Naive thymus-derived CD8-positive, alpha-beta T cell (primary cell): Measurements from ENCODE around the gene SULT4A1. TPM values are rescaled to one million over a fixed set of nuclear protein-coding genes. Genes with fewer than 3 reads are reported as not detected.

ENCODE experiments used
- ATAC-seq, 2 donors: fragments of 150-1000 bp; cut with Tn5 transposase in 1 of 2; sonication (Bioruptor Pico), chemical (Tn5 transposase) in 1 of 2; 1 replicate in 1 of 2; 2 replicates in 1 of 2; pipeline ENCODE4 v1.10.0; 2021; ENCODE audit warnings: mild to moderate bottlenecking in 2 of 2, moderate library complexity in 2 of 2
- POLR2A ChIA-PET: fragments of 350-600 bp; sonication (Branson Sonifier 250); formaldehyde crosslinking; loops from one replicate; lab custom pipeline; 2021; ENCODE audit warnings: antibody characterized with exemption; lab: Charles Lee
- DNase-seq, 10 donors: peaks; one replicate each; pipeline versions ENCODE4 v3.0.0 to v3.0.0-alpha.2; 2020 to 2022
- H3K27ac Mint-ChIP-seq, 10 donors: one replicate each; pipeline ENCODE4 v1.8.0; 2020 to 2022; ENCODE audit warnings: mild to moderate bottlenecking in 10 of 10, mixed read lengths in 10 of 10, moderate library complexity in 4 of 10, inconsistent platforms in 1 of 10
- H3K27me3 Mint-ChIP-seq, 5 donors: one replicate each; pipeline ENCODE4 v1.8.0; 2021 to 2022; ENCODE audit warnings: mixed read lengths in 5 of 5
- H3K36me3 Mint-ChIP-seq, 3 donors: one replicate each; pipeline ENCODE4 v1.8.0; 2020 to 2022; ENCODE audit warnings: mixed read lengths in 3 of 3, mild to moderate bottlenecking in 2 of 3, inconsistent platforms in 1 of 3
- H3K4me1 Mint-ChIP-seq, 4 donors: one replicate each; pipeline ENCODE4 v1.8.0; 2021 to 2022; ENCODE audit warnings: mixed read lengths in 4 of 4
- H3K4me3 Mint-ChIP-seq, 10 donors: one replicate each; pipeline ENCODE4 v1.8.0; 2020 to 2022; ENCODE audit warnings: mild to moderate bottlenecking in 10 of 10, mixed read lengths in 10 of 10, moderate library complexity in 6 of 10, inconsistent platforms in 1 of 10
- H3K9me3 Mint-ChIP-seq, 9 donors: one replicate each; pipeline ENCODE4 v1.8.0; 2020 to 2022; ENCODE audit warnings: mixed read lengths in 9 of 9, mild to moderate bottlenecking in 3 of 9, inconsistent platforms in 1 of 9, moderate library complexity in 1 of 9
- polyA plus RNA-seq, 3 donors: library from polyadenylated mRNA; unstranded; fragments of 300-500 nt; fragmentation: Illumina TruSeq; gene quantifications; one replicate each; pipeline ENCODE4 v1.2.3, GENCODE V29; 2021
- total RNA-seq, 8 experiments: library from RNA in 2 of 8; stranded (reverse) in 2 of 8; gene quantifications; one replicate each; pipeline ENCODE4 v1.2.3 and lab custom pipeline; 2021 to 2026

SULT4A1 gene
- total and polyA plus RNA-seq, 5 experiments from 2014 or later = not detected

- Mint-ChIP-seq H3K4me1 (peaks cover 0 to 2% (median 0%) of the 10 kb centered on the region in 4 donors), H3K4me3 (no peak overlapping the region), H3K27ac (no peak overlapping the region), H3K36me3 (peaks cover 0 to 18% (median 3%) of the 10 kb centered on the region in 3 donors), H3K9me3 (peaks cover 4 to 19% (median 13%) of the 10 kb centered on the region in 9 donors), H3K27me3 (peaks cover 17 to 76% (median 46%) of the 10 kb centered on the region in 5 donors)
- no peak for ATAC-seq
- DNase-seq = peak in 1 of 10 donors; percentile 6
- POLR2A ChIA-PET = no interaction called here
These were observed 8.1 kb downstream of the SULT4A1 start for GRCh38 chr22:43854121-43854785.

DNA sequence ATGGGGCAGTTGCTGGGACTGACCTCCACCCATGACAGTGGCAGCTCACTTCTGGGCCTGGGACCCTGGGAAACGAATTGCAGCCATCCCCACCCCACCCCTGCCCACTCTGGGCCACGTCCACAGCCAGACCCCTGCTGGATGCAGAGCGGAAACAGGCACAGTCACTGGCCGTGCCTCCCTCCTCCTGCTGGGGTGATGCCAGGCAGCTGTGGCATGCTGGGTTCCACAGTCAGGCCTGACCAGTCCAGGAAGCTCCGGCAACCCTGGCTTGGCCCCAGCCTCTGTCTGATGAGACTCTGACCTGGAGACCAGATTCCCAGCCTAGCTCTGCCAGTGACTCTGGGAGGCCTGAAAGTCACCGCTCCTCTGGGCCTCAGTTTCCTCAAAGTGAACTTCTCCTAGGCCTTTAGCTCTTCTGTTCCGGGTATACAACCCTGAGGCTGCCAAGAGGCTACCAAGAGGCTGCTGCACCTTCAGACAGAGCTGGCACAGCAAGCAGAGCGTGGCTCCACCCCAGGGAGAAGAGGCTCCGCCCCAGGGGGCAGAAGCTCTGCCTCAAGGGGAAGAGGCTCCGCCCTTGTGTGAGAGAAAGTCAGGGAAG lies 8.9 kb downstream of the SULT4A1 start:
- ATAC-seq (no peak), DNase-seq (peak in 1 of 10 donors; percentile 53)
- H3K36me3 Mint-ChIP-seq = peaks cover 0 to 13% (median 3%) of the 10 kb centered on the region in 3 donors
- H3K4me3 Mint-ChIP-seq = no peak overlapping the region
- peaks cover 0 to 2% (median 0%) of the 10 kb centered on the region in 4 donors for H3K4me1 Mint-ChIP-seq
- peaks cover 4 to 18% (median 10%) of the 10 kb centered on the region in 9 donors for H3K9me3 Mint-ChIP-seq
- peaks cover 13 to 68% (median 41%) of the 10 kb centered on the region in 5 donors for H3K27me3 Mint-ChIP-seq
- POLR2A ChIA-PET = no interaction called here
- H3K27ac Mint-ChIP-seq = no peak overlapping the region

DNA sequence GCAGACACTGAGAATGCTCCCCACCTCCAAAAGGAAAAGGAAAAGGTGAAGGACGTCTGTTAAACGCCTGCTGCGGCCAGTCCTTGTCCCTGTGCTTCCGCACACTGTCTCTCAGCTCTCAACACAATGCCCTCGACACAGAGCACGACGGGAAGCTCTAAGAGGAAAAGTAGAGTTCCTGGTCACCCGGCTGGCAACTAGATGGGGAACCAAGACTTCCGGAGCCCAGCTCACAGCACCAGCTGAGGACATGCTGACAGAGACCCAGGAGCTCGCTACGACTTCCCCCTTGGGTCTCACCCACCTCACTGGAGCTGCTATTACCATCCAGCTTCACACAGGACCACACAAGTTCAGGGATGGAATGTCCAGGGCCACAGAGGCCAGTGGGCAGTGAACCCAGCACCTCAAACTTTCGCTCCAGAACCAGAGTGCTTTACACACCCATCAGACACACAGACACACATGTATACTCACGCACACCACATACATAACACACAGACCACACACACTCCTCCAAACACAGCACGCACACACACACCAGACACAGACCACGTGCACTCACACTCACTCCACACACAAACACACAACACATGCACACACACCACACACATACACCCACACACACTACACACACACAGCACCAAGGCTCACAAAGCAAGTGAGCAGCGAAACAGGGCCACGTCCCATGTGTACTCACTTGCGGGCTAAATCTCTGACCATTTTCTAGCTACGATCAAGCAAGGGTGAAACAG lies 9.6 kb downstream of the SULT4A1 start:
- H3K9me3 Mint-ChIP-seq = peaks cover 4 to 18% (median 10%) of the 10 kb centered on the region in 9 donors

DNA sequence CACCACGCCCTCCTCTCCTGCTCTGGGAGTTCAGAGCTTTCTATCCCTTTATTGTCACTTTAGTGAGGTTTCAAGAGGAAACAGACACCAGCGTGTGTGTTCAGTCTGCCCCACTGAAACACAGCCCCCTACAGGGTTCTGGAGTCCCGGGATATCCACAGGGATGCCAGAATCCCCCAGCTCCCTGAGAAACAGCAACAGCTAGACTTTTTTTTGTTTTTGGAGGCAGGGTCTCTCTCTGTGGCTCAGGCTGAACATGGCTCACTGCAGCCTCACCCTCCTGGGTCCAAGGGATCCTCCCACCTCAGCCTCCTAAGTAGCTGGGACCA lies 10.4 kb downstream of the SULT4A1 start:
- peaks cover 10 to 57% (median 30%) of the 10 kb centered on the region in 5 donors for H3K27me3 Mint-ChIP-seq
- ATAC-seq = no peak

More for the DNA sequence above, 9.6 kb downstream of the SULT4A1 start:
- POLR2A ChIA-PET = no interaction called here
- H3K4me1 Mint-ChIP-seq = peaks cover 0 to 2% (median 0%) of the 10 kb centered on the region in 4 donors
- H3K27me3 Mint-ChIP-seq = peaks cover 13 to 62% (median 38%) of the 10 kb centered on the region in 5 donors
- DNase-seq = peak in 1 of 10 donors; percentile 34
- no peak overlapping the region for H3K4me3 Mint-ChIP-seq
- ATAC-seq = no peak
- peak overlapping the region in 1 of 10 donors; percentile 2 for H3K27ac Mint-ChIP-seq
- H3K36me3 Mint-ChIP-seq = peaks cover 0 to 13% (median 3%) of the 10 kb centered on the region in 3 donors

GRCh38 chr22:43851058-43851978 lies 11.0 kb downstream of the SULT4A1 start:
- ATAC-seq = no peak
- Mint-ChIP-seq H3K27ac (no peak overlapping the region), H3K36me3 (peaks cover 0 to 3% (median 2%) of the 10 kb centered on the region in 3 donors), H3K4me1 (peaks cover 0 to 2% (median 0%) of the 10 kb centered on the region in 4 donors), H3K27me3 (peaks cover 8 to 57% (median 27%) of the 10 kb centered on the region in 5 donors), H3K4me3 (no peak overlapping the region), H3K9me3 (peaks cover 0 to 7% (median 3%) of the 10 kb centered on the region in 9 donors)
- POLR2A ChIA-PET = no interaction called here
- DNase-seq = peak in 1 of 10 donors; percentile 26

More for the DNA sequence above, 10.4 kb downstream of the SULT4A1 start:
- peak in 1 of 10 donors; percentile 26 for DNase-seq
- Mint-ChIP-seq H3K4me1 (peaks cover 0 to 2% (median 0%) of the 10 kb centered on the region in 4 donors), H3K9me3 (peaks cover 3 to 12% (median 9%) of the 10 kb centered on the region in 9 donors), H3K4me3 (no peak overlapping the region), H3K27ac (no peak overlapping the region), H3K36me3 (peaks cover 0 to 9% (median 3%) of the 10 kb centered on the region in 3 donors)
- POLR2A ChIA-PET = no interaction called here

DNA sequence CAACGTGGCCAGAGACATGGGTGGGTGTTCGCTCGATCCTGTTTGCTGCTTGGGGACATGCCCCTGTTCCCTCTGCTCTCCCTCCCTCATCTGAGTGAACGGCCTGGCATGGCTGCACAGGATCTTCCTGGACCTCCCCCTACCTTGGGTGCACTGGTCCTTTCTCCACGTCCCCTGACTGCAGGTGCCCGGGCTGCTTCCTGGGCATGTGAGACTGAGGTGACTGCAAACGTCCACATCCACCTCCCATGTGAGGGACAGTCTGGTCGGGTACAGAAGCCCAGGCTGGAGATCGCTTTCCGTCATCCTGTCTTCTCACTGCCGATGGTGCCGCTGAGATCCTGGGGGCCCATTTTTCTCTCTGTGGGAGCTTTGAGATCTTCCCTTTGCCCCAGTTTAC lies 11.8 kb downstream of the SULT4A1 start:
- POLR2A ChIA-PET = no interaction called here
- peaks cover 7 to 57% (median 27%) of the 10 kb centered on the region in 5 donors for H3K27me3 Mint-ChIP-seq
- peak in 1 of 10 donors; percentile 58 for DNase-seq

GRCh38 chr22:43849731-43850130 lies 12.6 kb downstream of the SULT4A1 start:
- DNase-seq (peak in 1 of 10 donors; percentile 31), ATAC-seq (no peak)
- Mint-ChIP-seq H3K27ac (no peak overlapping the region), H3K36me3 (no peaks in the 10 kb centered on the region), H3K4me1 (peaks cover 0 to 5% (median 0%) of the 10 kb centered on the region in 4 donors), H3K9me3 (peaks cover 0 to 2% (median 0%) of the 10 kb centered on the region in 9 donors), H3K27me3 (peaks cover 6 to 57% (median 27%) of the 10 kb centered on the region in 5 donors), H3K4me3 (no peak overlapping the region)
- POLR2A ChIA-PET = no interaction called here

More for the DNA sequence above, 11.8 kb downstream of the SULT4A1 start:
- no peak overlapping the region for H3K27ac Mint-ChIP-seq
- no peaks in the 10 kb centered on the region for H3K36me3 Mint-ChIP-seq
- peaks cover 0 to 2% (median 0%) of the 10 kb centered on the region in 9 donors for H3K9me3 Mint-ChIP-seq
- no peak overlapping the region for H3K4me3 Mint-ChIP-seq
- peaks cover 0 to 3% (median 0%) of the 10 kb centered on the region in 4 donors for H3K4me1 Mint-ChIP-seq
- ATAC-seq = no peak

DNA sequence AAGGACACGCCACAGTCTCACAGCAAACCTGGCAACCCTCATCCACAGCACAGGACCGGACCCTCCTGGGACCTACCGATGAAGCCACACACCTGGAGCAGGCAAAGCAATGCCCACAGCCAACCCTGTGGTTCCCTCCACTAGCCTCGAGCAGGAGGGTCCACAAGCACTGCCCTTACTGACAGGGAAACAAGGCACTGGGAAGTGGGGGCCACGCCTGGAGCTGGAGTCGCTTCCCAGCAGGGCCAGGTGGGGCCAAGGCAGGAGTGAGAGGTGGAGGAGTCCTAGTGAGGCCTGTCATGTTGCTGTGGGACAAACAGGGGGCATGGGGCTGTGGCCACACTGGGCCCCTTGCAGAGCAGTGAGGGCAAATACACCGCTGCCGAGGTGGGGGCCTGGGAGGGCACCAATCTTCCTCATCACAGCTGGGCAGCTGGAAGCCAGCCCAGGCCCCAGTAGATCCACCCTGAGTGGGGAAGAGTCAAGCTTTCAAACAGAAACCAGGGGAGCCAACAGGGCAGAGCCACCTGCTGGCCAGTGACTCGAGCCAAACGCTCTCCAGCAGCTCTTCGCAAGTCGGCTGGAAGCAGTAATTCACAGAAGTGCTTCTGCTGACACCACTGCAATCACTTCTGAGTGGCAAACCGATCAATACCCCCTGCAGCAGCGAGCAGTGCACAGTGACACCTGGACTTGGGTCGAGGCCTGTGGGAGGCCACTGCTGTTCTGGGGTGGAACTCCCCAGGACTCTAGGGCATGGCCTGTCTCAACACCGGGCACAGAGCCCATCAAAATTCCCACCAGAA lies 13.7 kb downstream of the SULT4A1 start:
- no peak overlapping the region for H3K4me3 Mint-ChIP-seq

GRCh38 chr22:43847376-43848289 lies 14.7 kb downstream of the SULT4A1 start:
- POLR2A ChIA-PET = no interaction called here
- peak in 1 of 10 donors; percentile 35 for DNase-seq
- H3K36me3 Mint-ChIP-seq = no peaks in the 10 kb centered on the region
- no peak overlapping the region for H3K4me3 Mint-ChIP-seq
- peaks cover 0 to 2% (median 0%) of the 10 kb centered on the region in 9 donors for H3K9me3 Mint-ChIP-seq
- peaks cover 0 to 2% (median 0%) of the 10 kb centered on the region in 4 donors for H3K4me1 Mint-ChIP-seq
- peaks cover 2 to 48% (median 14%) of the 10 kb centered on the region in 5 donors for H3K27me3 Mint-ChIP-seq
- no peak for ATAC-seq
- H3K27ac Mint-ChIP-seq = no peak overlapping the region

More for the DNA sequence above, 13.7 kb downstream of the SULT4A1 start:
- DNase-seq (peak in 1 of 10 donors; percentile 35), ATAC-seq (no peak)
- Mint-ChIP-seq H3K4me1 (peaks cover 0 to 5% (median 0%) of the 10 kb centered on the region in 4 donors), H3K27me3 (peaks cover 6 to 57% (median 19%) of the 10 kb centered on the region in 5 donors), H3K36me3 (no peaks in the 10 kb centered on the region), H3K9me3 (peaks cover 0 to 2% (median 0%) of the 10 kb centered on the region in 9 donors), H3K27ac (no peak overlapping the region)
- POLR2A ChIA-PET = no interaction called here

GRCh38 chr22:43846966-43847365 lies 15.3 kb downstream of the SULT4A1 start:
- H3K27me3 Mint-ChIP-seq = peaks cover 2 to 42% (median 14%) of the 10 kb centered on the region in 5 donors
- H3K36me3 Mint-ChIP-seq = no peaks in the 10 kb centered on the region
- H3K4me1 Mint-ChIP-seq = peaks cover 0 to 2% (median 0%) of the 10 kb centered on the region in 4 donors
- H3K4me3 Mint-ChIP-seq = no peak overlapping the region
- H3K9me3 Mint-ChIP-seq = peaks cover 0 to 2% (median 0%) of the 10 kb centered on the region in 9 donors
- no peak for ATAC-seq
- POLR2A ChIA-PET = no interaction called here
- DNase-seq = peak in 1 of 10 donors; percentile 32
- H3K27ac Mint-ChIP-seq = no peak overlapping the region
